AG09309 (cell line): ENCODE data around the gene CRPPA.
A peak's percentile ranks its signal among the peaks of the same experiment; 100 is the strongest.

Experiments used
- DNase-seq: peaks from one replicate; pipeline ENCODE4 v3.0.0-alpha.2; 2010; ENCODE audit warnings: low read depth
- H3K4me3 ChIP-seq: 2 replicates; pipeline ENCODE4 v1.5.1; 2011; ENCODE audit warnings: mild to moderate bottlenecking, low read depth, low read length, moderate library complexity; ENCODE audit not compliant: control insufficient read depth
- CTCF ChIP-seq: IDR thresholded peaks from 2 replicates; pipeline ENCODE4 v1.5.1; 2011; ENCODE audit warnings: mild to moderate bottlenecking, low read depth, low read length, inconsistent platforms; ENCODE audit not compliant: insufficient read depth, control insufficient read depth; ENCODE audit errors: missing control alignments

CRPPA gene

GRCh38 chr7:16421333-16422102, at the start of gene CRPPA:
Gene CRPPA, minus strand, starts transcription at chr7:16421538. Its CDS starts 216 bp downstream, at chr7:16421322.
- H3K4me3 ChIP-seq, result peak within 1 kb of the TSS; percentile 58
- TF ChIP-seq CTCF, result no peak
- no peak for DNase-seq

DNA sequence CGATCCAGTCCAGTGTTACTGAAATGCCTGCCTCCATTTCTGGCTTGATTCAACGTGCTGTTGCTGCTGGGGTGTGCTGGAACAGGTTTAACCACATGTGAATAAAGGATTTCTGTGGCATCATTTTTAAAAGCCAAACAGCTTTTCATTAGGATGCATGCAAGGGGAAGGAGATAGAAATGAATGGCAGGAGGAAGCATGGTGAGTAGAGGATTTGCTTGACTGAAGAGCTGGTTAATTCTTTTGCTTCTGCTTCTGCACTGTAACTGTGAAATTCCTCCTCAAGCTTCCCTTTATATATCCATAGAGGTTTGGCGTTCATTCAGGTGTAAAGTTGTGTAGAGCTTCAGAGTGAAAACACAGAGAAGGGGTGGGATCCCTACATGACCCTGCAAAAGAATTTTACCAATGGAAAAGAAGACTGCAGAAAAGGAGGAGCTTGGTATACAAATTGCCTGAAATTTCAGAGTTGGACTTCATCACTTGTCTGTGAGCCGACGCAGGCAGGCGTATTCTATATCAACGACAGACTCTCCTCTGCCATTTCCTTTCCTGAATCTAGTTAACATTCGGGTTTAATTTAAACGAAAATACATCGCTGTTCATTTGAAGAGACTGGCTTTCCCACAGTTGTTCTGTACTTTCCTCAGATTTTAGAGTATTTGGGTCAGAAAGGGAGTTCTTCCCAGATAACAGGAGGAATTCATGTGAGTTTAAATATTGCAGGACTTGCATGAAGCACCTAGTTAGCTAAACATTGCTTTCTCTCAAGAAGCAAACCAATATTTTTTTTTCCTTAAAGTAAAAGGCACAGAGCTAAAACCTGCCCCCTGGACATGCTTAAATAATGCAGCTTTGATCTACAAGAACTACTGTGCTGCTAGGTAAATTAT, 44.4 kb upstream of the CRPPA start, which contains the start of gene SOSTDC1:
Gene SOSTDC1, minus strand, starts transcription at position 270 of the 893 bp plus-strand sequence. Its CDS starts 70 bp downstream, at position 200.
- peak within 1 kb of the TSS; percentile 4; the same call in 1 of the 2 replicates for H3K4me3 ChIP-seq
- no peak for TF ChIP-seq CTCF
- no peak for DNase-seq

DNA sequence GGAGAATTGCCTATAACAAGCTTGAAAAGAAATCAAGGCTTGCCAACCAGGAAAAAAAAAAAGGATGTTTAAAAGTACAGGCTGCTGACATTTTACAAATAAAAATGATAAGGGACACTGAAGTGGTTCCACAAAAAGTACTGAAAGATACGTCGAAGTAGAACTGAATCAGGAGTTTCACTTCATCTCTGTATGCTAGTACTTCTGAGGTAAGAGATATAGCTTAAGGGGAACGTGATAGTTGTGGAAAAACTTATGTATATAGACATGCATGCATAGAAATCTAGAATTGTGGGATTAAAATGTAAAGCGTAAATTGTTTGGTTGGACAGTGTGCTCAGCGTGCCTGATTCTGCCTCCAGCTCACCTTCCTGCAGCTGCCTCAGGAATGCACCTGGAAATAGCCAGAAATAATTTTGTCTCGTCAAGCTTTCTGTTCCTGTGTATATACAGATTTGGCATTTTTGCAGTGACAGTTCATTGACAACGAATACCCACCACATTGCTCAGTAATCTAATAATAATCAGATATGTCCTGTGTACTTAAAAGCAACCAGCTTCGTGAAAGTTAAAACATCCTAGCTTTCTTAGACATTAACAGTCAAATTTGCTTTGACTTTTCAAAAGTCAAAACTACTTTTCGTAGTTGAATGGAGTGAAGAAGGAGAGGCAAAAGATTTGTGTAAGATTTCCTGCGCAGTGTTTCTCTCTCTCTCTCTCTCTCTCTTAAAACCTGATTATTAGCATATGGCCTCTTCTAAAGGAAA, 42.8 kb upstream of the CRPPA start:
- no peak for DNase-seq
- no peak for TF ChIP-seq CTCF
- H3K4me3 ChIP-seq, result no peak overlapping the region

- DNase-seq, result no peak
- no peak for TF ChIP-seq CTCF
- no peak overlapping the region for H3K4me3 ChIP-seq
These were observed 42.2 kb upstream of the CRPPA start for GRCh38 chr7:16463520-16463919.

DNA sequence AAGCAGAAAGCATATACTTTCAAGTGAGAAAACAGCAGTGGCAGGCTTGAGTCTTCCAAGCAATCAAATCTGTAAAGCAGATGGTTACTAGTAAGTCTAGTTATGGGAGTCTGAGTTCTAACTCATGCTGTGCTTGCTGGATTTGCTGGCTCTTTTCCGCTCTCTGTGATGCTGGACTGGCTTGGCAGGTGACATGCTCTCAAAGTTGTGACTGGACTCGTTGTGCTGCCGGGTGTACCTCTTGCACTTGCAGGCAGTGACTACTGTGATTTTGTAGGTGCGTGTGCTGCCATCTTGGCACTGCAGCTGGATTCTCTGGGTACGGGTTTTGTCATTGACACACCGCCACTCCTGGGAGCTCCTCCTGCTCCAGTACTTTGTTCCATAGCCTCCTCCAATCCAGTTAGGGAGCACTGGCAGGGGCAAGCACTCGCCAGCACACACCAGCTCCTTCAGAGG, 41.1 kb upstream of the CRPPA start:
- no peak for TF ChIP-seq CTCF
- H3K4me3 ChIP-seq, result no peak overlapping the region
- no peak for DNase-seq
